ENCODE results near the gene DYNC1I2. TPM values are rescaled to one million over a fixed set of nuclear protein-coding genes. Genes with fewer than 3 reads are reported as not detected.

The DYNC1I2 gene
- total RNA-seq, 1 donor from 2014 or later: 75.7 TPM

DNA sequence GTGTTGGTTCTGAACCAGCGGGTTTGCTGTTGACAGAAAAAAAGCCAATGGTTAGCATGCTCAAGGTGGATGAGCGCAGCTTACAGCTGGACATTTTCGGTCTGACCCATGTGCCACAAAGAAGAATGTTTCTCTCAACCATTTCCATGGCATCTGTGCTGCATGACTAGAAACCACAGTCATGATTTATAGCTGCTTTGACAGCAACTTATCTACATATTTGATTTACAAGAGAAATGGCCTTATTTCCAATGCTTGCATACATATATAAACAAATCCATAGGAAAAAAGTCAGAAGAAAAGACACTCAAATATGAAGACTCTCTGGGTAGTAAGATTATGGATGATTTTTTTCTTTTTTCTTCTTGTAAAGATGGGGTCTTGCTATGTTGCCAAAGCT is 98.2 kb downstream of the DYNC1I2 start:
- no peak for ATAC-seq

DNA sequence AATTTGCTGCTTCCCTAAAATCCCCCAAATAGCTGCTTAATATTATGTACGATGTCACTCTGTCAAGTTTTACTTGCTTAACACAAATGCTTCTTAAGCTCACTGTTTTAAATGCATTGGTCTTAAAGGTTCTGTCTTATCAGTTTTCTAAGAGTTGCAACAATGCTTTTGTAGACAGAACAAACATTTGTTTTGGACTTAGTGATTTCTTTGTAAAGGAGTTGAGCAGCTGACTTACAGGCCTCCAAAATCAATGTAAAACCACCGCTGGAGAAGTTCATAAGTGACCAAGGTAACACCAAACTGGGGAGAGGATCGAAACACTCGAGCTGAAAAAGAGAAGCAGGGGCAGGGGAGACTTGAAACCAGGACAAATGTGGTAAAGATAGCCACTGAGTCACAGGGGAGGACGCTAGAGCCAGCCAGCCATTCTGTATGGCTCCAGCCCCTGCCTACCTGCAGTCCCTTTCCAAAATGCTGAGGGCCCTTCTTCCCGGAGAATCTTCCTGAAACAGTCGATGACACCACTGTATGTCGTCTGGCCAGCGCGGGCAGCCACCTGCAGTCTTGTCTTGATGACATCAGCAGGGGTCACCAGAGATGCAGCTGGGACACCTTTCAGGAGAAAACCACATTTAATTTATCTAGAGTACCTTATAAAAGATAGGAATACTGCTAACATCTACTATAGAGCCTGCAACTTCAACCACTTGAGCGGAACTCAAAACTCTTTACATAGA is 100.2 kb downstream of the DYNC1I2 start:
- ATAC-seq: no peak

DNA sequence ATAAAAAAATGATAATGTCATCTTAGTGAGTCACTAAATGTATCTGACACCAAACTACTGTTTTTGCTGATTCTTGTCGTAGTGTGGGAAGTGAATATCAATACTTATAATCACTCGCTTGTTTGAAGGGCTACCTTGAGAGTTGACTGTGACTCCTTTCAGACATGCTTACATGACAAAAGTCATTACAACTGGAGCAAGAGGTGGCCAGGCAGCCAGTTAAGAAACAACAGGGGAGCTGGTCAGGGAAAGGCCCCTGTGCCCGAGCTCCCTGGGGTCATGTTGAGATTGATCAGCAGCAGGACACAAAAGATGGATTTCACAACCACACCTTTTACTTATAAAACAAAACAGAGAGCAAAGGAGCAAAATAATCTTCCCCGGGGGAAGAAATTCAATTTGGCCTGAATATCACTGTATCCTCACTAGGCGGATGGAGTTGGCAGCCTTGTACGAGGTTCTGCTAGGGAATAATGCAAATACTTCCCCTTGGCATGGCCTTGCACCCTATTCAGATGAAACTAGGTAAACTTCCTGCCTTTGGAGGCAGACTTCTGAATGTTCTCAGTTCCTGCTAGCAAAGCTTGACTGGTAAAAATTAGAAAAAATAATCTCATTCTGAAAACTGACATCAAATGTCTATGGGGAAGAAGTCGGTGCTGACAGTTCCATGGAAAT is 101.2 kb downstream of the DYNC1I2 start:
- ATAC-seq: no peak

DNA sequence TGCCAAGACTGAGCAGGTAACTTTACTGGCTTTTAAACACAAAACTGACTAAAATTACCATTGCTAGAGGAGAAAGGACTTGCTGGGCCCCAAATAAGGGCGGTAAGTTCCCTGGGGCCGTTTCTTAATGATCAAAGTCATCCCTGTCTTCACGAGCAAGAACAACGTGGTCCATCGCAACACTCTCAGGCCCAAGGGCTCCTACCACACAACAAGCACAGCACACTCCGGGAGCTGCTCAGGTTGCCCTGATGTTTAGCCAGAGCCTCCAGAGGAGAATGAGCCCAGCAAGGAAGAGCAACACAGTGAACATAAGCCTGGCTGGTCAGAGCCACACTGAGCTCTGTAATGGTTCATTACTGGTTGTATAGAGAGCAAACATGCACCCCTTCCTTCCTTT is 102.7 kb downstream of the DYNC1I2 start:
- no peak for ATAC-seq

GRCh38 chr2:171791361-171791760 is 104.1 kb downstream of the DYNC1I2 start:
- no peak for ATAC-seq

DNA sequence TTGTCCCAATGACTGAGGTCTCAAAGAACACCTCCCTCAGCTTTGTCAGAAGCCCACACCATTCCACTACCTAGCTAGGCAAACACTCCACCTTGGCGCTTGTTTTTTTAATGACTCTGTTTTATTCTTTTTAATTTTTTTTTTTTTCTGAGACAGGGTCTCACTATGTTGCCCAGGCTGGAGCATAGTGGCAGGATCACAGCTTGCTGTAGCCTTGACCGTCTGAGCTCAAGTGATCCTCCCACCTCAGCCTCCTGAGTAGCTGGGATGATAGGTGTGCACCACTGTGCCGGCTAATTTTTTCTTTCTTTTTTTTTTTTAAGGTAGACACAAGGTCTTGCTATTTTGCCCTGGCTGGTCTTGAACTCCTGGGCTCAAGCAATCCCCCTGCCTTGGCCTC is 104.9 kb downstream of the DYNC1I2 start:
- ATAC-seq: no peak

DNA sequence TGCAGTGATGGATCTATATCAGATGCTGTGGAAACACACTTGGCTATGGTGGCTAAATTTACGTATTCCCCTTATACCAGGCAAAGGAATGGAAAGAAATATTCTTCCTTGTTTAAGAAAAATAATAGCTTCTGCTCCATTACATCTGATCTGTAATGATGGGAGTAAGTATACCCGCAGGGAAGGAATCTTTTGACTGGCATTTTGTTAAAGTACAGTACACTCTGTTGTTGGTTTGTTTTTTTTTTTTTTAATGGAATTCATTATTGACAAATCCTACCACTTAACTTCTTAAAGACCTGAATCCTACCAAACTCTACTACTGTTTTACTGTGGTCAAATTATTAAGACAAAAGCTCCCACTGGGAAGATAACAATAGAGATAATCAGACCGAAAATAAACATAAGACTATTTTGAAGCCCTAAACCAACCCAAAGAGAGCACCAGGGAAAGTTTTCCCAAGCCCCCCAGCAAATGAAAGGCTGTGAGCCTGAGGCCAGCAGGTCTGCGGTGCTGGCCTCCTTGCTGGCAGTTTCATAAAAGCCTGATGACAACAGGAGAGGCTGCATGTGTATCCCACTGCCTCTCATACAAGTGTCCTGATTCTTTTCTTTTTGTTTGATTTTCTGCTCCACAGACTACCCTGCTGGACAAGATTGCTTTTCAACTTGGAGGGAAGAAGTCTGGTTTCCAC is 105.8 kb downstream of the DYNC1I2 start:
- no peak for ATAC-seq

DNA sequence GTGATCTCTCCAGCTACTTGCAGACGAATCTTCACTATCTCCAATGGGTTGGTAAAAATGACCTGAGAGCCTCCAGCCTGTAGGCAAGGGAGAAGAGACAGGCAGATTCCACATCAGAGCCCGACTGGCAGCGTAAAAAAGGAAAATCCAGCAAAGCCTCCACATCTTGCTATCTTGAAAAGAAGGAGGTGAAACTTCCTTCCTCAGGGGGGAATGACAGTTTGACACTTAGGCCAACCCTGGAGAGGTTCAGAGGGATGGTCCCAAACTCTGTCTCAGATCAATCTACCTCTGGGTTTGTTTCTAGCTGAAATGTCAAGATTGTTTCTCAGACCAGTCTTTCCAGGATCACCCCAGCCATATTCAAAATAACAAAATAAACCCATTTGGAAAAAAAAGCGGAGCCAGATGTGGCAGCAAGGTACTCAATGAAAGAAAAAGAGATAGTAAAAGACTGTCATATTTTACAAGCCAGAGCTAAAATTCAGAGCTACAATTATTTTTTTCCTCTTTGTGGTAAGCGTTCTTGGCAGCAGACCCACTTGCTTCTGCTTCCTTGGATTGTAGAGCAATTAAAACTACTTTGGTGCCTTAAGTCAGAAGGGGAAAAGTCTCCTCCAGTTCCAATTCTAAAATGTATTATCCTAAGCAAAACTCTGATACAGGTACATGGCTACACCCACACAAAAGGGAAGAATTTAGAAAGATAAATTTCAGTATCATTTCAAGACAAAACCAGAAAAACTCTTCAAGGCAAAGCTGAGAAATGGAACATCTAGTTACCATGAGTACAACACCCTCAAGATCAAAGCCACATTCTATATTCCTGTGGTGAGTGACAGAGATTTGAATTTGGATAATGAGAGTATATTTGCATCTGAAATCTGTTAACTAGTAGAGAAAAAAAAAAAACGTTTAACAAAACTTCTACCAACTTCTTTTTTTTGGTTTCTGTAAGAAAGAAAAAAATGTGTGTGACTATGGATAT is 106.7 kb downstream of the DYNC1I2 start:
- no peak for ATAC-seq

GRCh38 chr2:171794918-171795317 is 107.6 kb downstream of the DYNC1I2 start:
- no peak for ATAC-seq

Other genes starting within 250 kb of the DYNC1I2 start
- gene CYBRD1, start 165.0 kb upstream of the DYNC1I2 start, total RNA-seq: 7.2 TPM
- gene SLC25A12, start 206.8 kb downstream of the DYNC1I2 start, total RNA-seq: 12.2 TPM
- gene HAT1, start 235.0 kb downstream of the DYNC1I2 start, total RNA-seq: 25.3 TPM

Data from esophagus mucosa (tissue), 1 donor.